Measurements from ENCODE around the gene GOLPH3L. TPM values are rescaled to one million over a fixed set of nuclear protein-coding genes. Genes with fewer than 3 reads are reported as not detected.

The GOLPH3L gene
- total and polyA plus RNA-seq, 10 of the 15 experiments (the other 5 are each of a cell fraction or from before 2014, with no cell fraction given): 7.7 to 29.9 (median 19.2) TPM

GRCh38 chr1:150674881-150675280 lies 22.1 kb downstream of the GOLPH3L start (continued):
- no peak for TF ChIP-seq REST (IDR thresholded peaks at IDR 0.05; ENCODE audit: low read depth, low read length)

- FAIRE-seq (no peak), DNase-seq (ENCODE audit: low read depth, low spot score) (no peak), ATAC-seq (no peak)
- Histone ChIP-seq H3K4me2 (ENCODE audit: control insufficient read depth, insufficient read depth) (no peak overlapping the region), H3K9me3 (replicated peaks; ENCODE audit: control insufficient read depth, insufficient read depth, low read length) (no peaks in the 10 kb centered on the region), H4K20me1 (ENCODE audit: control insufficient read depth, insufficient read depth) (no peaks in the 10 kb centered on the region), H2AFZ (ENCODE audit: control insufficient read depth, low read depth, low read length) (no peak overlapping the region), H3K9ac (ENCODE audit: control insufficient read depth, insufficient read depth, low read length) (no peak overlapping the region), H3K27me3 (replicated peaks in 1 of 2; ENCODE audit: control insufficient read depth in 2 of 2, insufficient read depth in 2 of 2, low read length in 1 of 2) (no peaks in the 10 kb centered on the region), H3K79me2 (ENCODE audit: control insufficient read depth, insufficient read depth, low read length) (no peaks in the 10 kb centered on the region), H3K27ac (ENCODE audit: control insufficient read depth, insufficient read depth) (no peak overlapping the region), H3K4me1 (ENCODE audit: control insufficient read depth, insufficient read depth, low read length) (no peaks in the 10 kb centered on the region), H3K4me3 (no peak overlapping the region), H3K36me3 (ENCODE audit: control insufficient read depth in 2 of 2, insufficient read depth in 2 of 2, low read length in 1 of 2) (peaks cover 0 to 4% of the 10 kb centered on the region in 2 experiments; a peak in 1 of 4 replicates)
- no peak for TF ChIP-seq RFX5 (IDR thresholded peaks at IDR 0.05; ENCODE audit: low read depth, low read length)
- TF ChIP-seq KDM1A (IDR thresholded peaks at IDR 0.05; ENCODE audit: borderline replicate concordance): no peak
- TF ChIP-seq ZNF622 (IDR thresholded peaks at IDR 0.05): no peak
- no peak for TF ChIP-seq TCF3 (IDR thresholded peaks at IDR 0.05; ENCODE audit: borderline replicate concordance, insufficient read depth, low read depth, low read length)
- no peak for TF ChIP-seq MXI1 (IDR thresholded peaks at IDR 0.05; ENCODE audit: low read depth, low read length)
- no peak for TF ChIP-seq USF1 (IDR thresholded peaks at IDR 0.05; ENCODE audit: borderline replicate concordance, extremely low read length, insufficient read depth, low read depth, low read length)
- no peak for TF ChIP-seq ZNF274 (IDR thresholded peaks at IDR 0.05; ENCODE audit: insufficient read depth, insufficient read length)
- no peak for TF ChIP-seq DPF2 (IDR thresholded peaks at IDR 0.05)
- TF ChIP-seq JUND (IDR thresholded peaks at IDR 0.05; ENCODE audit: low read depth, low read length): no peak
- TF ChIP-seq BCL11A (IDR thresholded peaks at IDR 0.05; ENCODE audit: low read depth, low read length): no peak
- TF ChIP-seq POLR2AphosphoS5 (IDR thresholded peaks at IDR 0.05; ENCODE audit: low read length): no peak
- TF ChIP-seq RCOR1 (conservative IDR thresholded peaks at IDR 0.05; ENCODE audit: low read depth, low read length): no peak
- TF ChIP-seq RB1 (IDR thresholded peaks at IDR 0.05; ENCODE audit: borderline replicate concordance): no peak
- no peak for TF ChIP-seq NFYA (IDR thresholded peaks at IDR 0.05; ENCODE audit: borderline replicate concordance, low read depth, low read length)
- TF ChIP-seq HDAC2 (IDR thresholded peaks at IDR 0.05): no peak
- TF ChIP-seq IRF3 (IDR thresholded peaks at IDR 0.05): no peak
- TF ChIP-seq SUZ12 (IDR thresholded peaks at IDR 0.05; ENCODE audit: unreplicated experiment): no peak
- no peak for TF ChIP-seq NBN (IDR thresholded peaks at IDR 0.05)
- no peak for TF ChIP-seq SIX5 (IDR thresholded peaks at IDR 0.05; ENCODE audit: low read depth, low read length, severe bottlenecking)
- in situ Hi-C loops (cut with MboI) (no loop called here), intact Hi-C loops (cut with micrococcal nuclease; ENCODE audit: unreplicated experiment) (no loop called here)
- CTCF ChIA-PET: interaction anchor here (0.6 to 2.8 kb wide), 3 partner anchors 9 to 21 kb away, joined by 3 to 8 read pairs (median 3); no protein-coding TSS in a partner anchor
- 93% methylated on average over 7 of the region's 7 CpGs for WGBS (ENCODE audit: insufficient coverage, insufficient replicate concordance, low lambda C conversion rate, missing lambda C conversion rate)
- POLR2A ChIA-PET: no interaction called here
- no TSS peak for BruUV-seq (replicated peaks)
- RAD21 ChIA-PET (ENCODE audit: unreplicated experiment): interaction anchor here (1.2 kb wide), 1 partner anchor 100 kb away, joined by 3 read pairs; no protein-coding TSS in a partner anchor
- SMC1A ChIA-PET (ENCODE audit: uncharacterized antibody, unreplicated experiment): no interaction called here
Observed at GRCh38 chr1:150663321-150663720, 33.6 kb downstream of the GOLPH3L start.
